HG03342 (cell line): ENCODE measurements around the gene GOLGA6L6.
"Not testable (repeated sequence)": the region's sequence is repeated elsewhere in the genome, so short reads cannot be mapped to it uniquely, and the experiment has no call there.

ENCODE experiments used
- ATAC-seq: cut with Tn5 transposase; IDR thresholded peaks from one replicate; pipeline ENCODE4 v1.9.1; 2021; ENCODE audit warnings: mild to moderate bottlenecking, moderate library complexity; ENCODE audit not compliant: unreplicated experiment

The GOLGA6L6 gene, protein sequence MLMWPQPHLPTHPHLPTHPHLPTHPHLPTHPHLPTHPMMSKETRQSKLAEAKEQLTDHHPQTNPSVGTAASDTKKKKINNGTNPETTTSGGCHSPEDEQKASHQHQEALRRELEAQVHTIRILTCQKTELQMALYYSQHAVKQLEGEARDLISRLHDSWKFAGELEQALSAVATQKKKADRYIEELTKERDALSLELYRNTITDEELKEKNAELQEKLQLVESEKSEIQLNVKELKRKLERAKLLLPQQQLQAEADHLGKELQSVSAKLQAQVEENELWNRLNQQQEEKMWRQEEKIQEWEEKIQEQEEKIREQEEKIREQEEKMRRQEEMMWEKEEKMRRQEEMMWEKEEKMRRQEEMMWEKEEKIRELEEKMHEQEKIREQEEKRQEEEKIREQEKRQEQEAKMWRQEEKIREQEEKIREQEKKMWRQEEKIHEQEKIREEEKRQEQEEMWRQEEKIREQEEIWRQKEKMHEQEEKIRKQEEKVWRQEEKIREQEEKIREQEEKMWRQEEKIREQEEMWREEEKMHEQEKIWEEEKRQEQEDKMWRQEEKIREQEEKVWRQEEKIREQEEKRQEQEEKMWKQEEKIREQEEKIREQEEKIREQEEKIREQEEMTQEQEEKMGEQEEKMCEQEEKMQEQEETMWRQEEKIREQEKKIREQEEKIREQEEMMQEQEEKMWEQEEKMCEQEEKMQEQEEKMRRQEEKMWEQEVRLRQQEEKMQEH

DNA sequence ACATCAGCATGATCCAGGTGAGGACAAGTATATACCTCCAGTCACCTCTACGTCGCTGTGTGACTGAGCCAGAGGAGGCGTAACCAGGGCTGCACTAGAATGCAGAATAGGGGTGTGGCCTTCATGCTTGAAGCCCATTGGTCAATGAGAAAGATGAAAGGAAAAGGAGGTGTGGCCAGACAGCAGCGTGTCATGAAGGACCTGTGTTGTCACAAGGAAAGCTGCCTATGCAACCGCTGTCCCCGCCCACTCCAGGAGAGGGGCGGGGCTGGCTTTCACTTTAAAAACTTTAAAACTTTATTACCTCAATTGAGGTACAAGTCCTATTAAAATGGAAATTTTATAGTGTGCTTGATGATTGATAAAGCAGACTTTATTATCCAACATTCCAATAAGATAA is at the start of gene GOLGA6L6:
TSS of gene GOLGA6L6 (minus strand) at position 101 of the 400 bp plus-strand sequence. CDS start at position 10, 91 bp downstream.
- ATAC-seq: not testable (repeated sequence)

DNA sequence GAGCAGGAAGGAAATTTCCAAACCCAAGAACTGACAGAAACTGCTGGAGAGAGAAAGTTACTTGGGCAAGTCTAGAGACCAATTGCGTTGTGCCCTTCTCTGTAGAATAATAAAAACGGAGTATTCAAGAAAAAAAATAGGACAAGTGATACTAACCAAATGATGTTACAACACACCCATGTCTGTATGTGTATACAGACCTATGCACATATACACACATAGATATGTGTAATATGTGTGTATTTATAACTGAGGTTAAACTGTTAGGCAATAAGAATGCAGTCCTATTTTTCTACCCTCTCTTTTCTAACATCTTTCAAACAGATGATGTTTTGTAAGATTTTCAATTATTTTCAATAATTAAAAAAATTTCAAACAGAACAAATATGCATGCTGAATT is 48.5 kb upstream of the GOLGA6L6 start:
- ATAC-seq: not testable (repeated sequence)

DNA sequence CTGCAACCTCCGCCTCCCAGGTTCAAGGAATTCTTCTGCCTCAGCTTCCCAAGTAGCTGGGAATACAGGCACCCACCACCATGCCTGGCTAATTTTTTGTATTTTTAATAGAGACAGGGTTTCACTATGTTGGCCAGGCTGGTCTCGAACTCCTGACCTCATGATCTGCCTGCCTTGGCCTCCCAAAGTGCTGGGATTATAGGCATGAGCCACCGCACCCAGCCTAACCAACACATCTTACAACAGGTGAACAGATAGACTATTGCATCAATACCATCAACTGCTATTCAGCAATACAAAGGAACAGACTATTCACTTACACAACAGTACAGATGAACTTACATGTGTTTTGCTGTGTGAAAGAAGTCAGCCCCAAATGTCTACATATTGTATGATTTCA is 45.2 kb upstream of the GOLGA6L6 start:
- ATAC-seq: not testable (repeated sequence)

DNA sequence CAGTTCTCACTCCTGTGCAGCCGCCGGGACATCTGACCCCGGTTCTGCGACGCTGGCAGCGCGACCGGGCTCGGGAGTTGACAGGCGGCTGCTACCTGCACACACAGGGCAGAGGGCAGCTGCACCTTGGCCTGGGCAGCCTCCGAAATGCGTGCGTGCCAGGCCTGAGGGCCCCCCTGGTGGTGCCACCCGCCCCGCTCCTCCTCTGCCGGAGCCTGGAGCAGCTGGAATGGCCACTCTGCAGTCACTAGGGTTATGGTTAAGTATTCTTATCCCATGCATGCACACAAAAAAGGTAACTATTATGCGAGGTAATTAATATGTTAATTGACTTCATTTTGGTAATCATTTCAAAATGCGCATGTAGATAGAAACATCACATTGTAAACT is 41.1 kb upstream of the GOLGA6L6 start:
- not testable (repeated sequence) for ATAC-seq

DNA sequence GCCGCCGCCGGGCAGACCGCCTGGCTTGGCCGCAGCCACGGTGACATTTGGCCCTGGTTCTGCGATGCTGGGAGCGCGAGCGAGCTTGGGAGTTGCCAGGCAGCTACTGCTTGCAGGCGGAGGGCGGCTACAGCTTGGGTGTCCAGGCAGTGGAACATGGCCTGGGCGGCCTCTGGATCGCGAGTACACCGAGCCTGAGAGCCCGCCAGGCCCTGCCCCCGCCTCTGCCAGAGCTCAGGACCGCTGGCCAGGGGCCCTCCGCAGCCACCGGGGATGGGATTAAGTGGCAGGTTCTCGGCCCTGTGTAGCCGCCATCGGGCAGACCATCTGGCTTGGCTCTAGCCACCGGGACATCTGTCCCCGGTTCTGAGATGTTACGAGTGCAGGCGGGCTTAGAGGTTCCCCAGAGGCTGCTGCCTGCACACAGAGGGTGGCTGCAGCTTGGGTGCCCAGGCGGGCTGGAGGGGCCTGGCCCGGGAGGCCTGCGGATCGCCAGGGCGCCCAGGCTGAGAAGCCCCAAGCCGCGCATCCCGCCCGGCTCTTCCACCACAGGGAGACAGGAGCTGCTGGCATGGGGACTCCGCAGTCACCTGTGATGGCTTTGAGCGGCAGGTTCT is 40.6 kb upstream of the GOLGA6L6 start:
- ATAC-seq: not testable (repeated sequence)

DNA sequence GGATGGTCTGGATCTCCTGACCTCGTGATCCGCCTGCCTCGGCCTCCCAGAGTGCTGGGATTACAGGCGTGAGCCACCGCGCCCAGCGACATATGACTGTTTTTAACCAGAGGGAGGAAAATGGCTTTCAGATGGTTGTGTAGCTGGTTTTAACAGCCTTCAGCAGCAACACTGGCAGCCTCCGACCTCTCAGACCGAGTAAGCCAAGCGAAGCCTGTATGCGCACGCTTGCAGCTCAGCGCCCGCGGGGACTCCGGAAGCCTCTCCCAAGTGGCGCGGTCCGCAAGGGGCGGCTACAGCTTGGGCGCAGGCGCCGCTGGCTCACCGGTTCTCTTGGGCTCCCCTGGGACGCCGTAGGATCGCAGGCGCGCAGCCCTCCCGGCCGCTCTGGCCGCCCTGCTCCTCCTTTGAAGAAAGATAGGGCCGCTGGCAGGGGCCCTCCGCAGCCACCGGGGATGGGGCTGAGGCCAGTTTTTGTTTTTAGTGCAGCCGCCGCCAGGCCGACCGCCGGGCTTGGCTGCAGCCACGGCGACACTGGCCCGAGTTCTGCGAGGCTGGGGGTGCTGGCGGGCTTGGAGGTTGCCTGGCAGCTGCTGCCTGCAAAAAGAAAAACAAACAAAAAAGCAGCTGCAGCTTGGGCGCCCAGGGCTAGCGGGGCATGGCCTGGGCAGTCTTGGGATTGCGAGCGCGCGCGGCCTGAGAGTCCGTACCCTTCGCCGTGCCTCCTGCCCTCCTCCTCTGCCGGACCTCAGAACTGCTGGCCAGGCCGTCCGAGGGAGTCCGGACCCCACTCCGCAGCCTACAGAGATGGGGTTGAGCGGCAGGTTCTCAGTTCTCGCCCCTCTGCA is 39.9 kb upstream of the GOLGA6L6 start:
- not testable (repeated sequence) for ATAC-seq

DNA sequence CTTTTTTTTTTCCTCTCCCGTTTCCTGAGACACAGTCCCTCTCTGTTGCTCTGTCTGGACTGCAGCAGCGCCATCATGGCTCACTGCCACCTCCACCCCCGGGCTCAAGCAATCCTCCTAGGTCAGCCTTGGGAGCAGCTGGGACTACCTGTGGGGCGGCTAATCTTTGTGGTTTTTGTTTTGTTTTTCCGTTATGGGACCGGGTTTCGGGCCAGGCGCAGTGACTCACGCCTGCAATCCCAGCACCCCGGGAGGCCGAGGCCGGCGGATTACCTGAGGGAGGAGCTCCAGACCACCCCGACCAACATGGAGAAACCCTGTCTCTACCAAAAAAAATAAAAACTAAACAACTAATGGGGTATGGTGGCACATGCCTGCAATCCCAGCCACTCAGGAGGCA is 38.1 kb upstream of the GOLGA6L6 start:
- not testable (repeated sequence) for ATAC-seq

DNA sequence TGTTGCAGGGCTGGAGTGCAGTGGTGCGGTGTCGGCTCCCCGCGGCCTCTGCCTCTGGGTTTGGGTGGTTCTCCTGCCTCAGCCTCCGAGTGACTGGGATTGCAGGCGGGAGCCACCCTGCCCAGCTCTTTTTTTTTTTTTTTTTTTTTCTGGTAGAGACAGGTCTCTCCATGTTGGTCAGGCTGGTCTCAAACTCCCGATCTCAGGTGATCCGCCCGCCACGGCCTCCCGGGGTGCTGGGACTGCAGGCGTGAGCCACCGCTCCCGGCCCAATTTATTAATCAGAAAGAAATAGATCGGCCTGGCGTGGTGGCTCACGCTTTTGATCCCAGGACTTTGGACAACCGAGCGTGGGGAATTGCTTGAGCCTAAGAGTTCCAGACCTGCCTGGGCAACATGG is 9.7 kb upstream of the GOLGA6L6 start:
- ATAC-seq: not testable (repeated sequence)

DNA sequence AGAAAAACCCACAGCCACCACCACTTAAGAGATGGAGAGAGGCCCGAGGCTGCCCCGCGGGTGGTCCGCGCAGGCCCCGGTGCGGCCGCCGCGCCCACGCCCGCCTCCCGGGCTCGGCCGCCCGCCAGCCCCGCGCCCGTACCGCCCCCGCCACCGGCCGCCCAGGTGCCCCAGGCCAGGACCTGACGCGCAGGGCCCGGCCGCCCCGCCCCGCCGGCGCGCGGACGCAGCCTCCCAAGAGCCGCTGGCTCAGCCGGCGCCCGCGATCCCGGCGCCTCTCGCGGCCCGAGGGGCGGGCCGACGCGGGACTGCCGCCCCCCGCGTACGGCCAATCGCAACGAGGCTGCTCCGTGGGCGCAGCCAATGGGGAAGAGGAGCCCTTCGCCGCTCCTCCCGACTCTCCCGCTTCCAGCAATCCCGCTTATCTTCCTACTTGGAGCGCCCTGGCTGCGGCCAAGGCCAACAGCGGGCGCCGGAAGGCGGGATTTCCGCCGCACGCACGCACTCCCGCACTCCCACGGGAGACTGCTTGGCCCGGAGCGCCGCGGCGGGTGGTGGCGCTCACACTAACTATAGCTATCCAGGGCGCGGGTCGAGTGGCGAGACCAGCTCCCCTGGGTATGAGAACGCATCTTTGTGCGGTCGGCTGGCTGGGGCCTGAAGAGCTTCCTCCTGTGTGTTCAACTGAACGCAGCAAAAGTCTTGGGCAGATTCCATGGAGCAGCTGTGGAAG is 35.5 kb downstream of the GOLGA6L6 start:
- ATAC-seq: not testable (repeated sequence)

DNA sequence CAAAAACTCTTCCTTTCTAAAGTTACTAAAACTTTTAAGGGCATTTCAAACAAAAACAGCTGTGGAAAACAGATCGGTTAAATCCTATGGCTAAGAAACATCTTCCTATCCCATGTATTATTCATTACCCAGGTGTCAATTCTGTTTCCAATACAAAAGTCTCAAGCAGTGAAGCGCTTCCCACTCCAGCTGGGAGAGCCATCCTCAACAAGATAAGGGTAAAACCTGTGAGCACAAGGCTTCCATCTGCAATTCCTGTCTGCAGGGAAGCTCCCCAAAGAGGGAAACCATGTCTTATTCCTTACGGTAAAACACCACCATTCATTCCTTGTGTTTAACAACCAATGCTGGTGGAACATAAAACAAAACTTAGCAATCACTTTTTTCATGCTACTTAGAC is 38.8 kb downstream of the GOLGA6L6 start:
- not testable (repeated sequence) for ATAC-seq

DNA sequence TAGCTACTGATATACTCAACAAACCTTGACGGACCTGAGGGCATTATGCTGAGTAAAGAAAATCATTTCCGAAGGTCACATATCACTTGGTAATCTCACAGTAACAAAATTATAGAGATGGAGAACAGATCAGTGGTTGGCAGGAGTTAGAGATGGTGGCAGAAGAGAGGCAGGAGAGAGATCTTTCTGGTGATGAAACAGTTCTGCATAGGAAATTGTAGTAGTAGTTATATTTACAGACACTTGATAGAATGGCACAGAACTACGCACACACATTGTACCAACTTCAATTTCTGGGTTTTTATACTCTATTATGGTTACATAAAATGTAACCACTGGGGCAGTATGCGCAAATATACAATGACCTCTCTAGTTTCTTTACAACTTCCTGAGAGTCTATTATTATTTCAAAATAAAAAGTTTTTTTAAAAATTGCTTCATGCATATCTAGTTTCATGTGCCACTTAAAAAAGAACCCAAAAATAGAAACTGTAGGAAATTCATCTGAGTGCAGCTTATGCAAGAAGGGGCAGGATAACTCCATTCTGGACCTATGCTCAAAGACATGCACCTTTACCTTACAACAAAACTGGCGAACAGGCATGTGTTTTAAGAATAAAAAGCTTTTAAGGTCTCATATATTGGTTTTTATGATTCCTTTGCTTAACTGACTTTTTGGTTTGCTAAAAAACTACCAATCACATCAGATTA is 39.9 kb downstream of the GOLGA6L6 start:
- ATAC-seq: not testable (repeated sequence)

DNA sequence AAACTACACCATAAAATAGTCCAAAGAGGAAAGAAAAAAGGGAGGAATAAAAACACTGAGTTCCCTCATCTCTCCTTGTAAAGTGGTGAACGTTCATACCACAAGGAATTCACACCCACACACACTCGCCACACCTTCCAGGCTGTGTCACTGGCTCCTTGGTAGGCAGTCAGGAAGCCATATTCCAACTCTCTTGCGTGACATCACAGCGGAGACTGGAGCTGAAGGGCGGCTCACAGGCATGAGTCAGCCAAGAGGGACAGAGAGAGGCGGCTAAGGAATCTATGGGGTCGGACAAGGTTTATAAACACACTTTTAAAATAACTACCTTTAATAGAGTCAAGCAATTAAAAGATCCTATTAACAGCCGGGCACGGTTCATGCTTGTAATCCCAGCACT is 43.8 kb downstream of the GOLGA6L6 start:
- ATAC-seq: not testable (repeated sequence)

DNA sequence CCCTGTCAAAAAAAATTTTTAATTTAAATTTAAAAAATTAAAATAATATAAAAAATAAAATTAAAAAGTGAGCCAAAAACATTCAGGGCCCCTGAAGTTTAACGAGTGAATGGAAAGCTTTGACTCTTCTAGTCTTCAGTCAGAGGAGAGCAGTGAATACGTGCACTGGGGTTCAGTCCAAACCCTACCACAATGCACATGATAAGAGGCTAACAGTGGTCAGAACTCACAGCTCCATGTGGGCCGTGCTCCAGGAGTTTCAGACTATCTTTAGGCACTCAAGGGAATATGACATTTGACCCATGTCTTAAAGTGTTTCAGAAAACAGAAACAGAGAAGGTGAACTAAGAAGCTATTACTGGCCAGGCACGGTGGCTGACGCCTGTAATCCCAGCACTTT is 48.6 kb downstream of the GOLGA6L6 start:
- not testable (repeated sequence) for ATAC-seq

DNA sequence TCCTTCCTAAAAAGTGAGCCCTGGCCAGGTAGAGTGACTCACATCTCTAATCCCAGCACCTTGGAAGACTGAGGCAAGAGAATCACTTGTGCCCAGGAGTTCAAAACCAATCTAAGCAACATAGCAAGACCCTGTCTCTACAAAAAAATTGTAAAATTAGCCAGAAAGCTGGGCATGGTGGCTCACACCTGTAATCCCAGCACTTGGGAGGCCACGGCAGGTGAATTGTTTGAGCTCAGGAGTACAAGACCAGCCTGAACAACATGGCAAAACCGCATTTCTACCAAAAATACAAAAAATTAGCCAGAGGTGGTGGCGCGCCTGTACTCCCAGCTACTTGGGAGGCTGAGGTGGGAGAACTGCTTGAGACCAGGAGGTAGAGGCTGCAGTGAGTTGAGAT is 49.0 kb downstream of the GOLGA6L6 start:
- ATAC-seq: not testable (repeated sequence)

DNA sequence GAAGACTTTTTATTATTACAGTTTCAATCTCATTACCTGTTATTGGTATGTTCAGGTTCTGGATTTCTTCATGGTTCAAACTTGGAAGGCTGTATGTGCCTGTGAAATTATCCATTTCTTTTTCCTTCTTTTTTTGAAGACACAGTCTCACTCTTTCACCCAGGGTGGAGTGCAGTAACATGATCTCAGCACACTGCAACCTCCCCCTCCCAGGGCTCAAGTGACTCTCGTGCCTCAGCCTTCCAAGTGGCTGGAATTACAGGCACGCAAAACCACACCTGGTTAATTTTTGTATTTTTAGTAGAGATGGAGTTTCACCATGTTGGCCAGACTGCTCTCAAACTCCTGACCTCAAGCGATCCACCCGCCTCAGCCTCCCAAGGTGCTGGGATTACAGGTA is 52.3 kb downstream of the GOLGA6L6 start:
- not testable (repeated sequence) for ATAC-seq
